Caco-2 (cell line): Measurements from ENCODE around the gene CREB1. TPM values are rescaled to one million over a fixed set of nuclear protein-coding genes. Genes with fewer than 3 reads are reported as not detected.

Experiments used
- BruUV-seq: library from RNA; stranded (reverse); fragments of 400-500 nt; replicated peaks from 2 replicates; lab custom pipeline; 2021; lab: Mats Ljungman, UMichigan
- CTCF ChIA-PET: fragments of 300-600 bp; sonication (Branson Sonifier 250); formaldehyde crosslinking; loops from one replicate; lab custom pipeline; 2022; ENCODE audit warnings: antibody characterized with exemption; lab: Charles Lee
- POLR2A ChIA-PET: fragments of 300-600 bp; sonication (Branson Sonifier 250); formaldehyde crosslinking; loops from one replicate; lab custom pipeline; 2022; ENCODE audit warnings: antibody characterized with exemption; lab: Charles Lee
- DNase-seq, 2 experiments: peaks; one replicate each; pipeline versions ENCODE4 v3.0.0 to v3.0.0-alpha.2; 2020 to 2022
- H3K27me3 ChIP-seq: replicated peaks from 2 replicates; pipeline ENCODE4 v1.6.0; 2011; ENCODE audit warnings: low read length; ENCODE audit not compliant: control insufficient read depth, insufficient read depth
- H3K36me3 ChIP-seq: 2 replicates; pipeline ENCODE4 v1.5.1; 2011; ENCODE audit warnings: low read length; ENCODE audit not compliant: control insufficient read depth, insufficient read depth
- H3K4me1 ChIP-seq: fragments of 250-450 bp; sonication (Bioruptor Pico); 2 replicates; pipeline ENCODE4 v1.5.1; 2020; ENCODE audit warnings: mild to moderate bottlenecking
- H3K4me3 ChIP-seq: 2 replicates; pipeline ENCODE4 v1.5.1; 2011; ENCODE audit warnings: low read depth, mild to moderate bottlenecking, control low read depth, low read length
- H3K9me3 ChIP-seq: fragments of 250-450 bp; sonication (Bioruptor Pico); 2 replicates; pipeline ENCODE4 v1.5.1; 2020; ENCODE audit warnings: mild to moderate bottlenecking, moderate library complexity
- H3K27ac Mint-ChIP-seq: one replicate; pipeline ENCODE4 v1.8.0; 2022; ENCODE audit warnings: mixed read lengths; ENCODE audit not compliant: unreplicated experiment
- H3K27me3 Mint-ChIP-seq: one replicate; pipeline ENCODE4 v1.8.0; 2022; ENCODE audit warnings: mixed read lengths; ENCODE audit not compliant: insufficient read depth, unreplicated experiment
- H3K36me3 Mint-ChIP-seq: one replicate; pipeline ENCODE4 v1.8.0; 2022; ENCODE audit warnings: mild to moderate bottlenecking, mixed read lengths; ENCODE audit not compliant: insufficient read depth, unreplicated experiment
- H3K4me1 Mint-ChIP-seq: one replicate; pipeline ENCODE4 v1.8.0; 2022; ENCODE audit warnings: low read depth, mixed read lengths; ENCODE audit not compliant: unreplicated experiment
- H3K4me3 Mint-ChIP-seq: one replicate; pipeline ENCODE4 v1.8.0; 2022; ENCODE audit warnings: mild to moderate bottlenecking, moderate library complexity, mixed read lengths; ENCODE audit not compliant: unreplicated experiment
- H3K9me3 Mint-ChIP-seq: one replicate; pipeline ENCODE4 v1.8.0; 2022; ENCODE audit warnings: mixed read lengths; ENCODE audit not compliant: unreplicated experiment
- CTCF ChIP-seq, 2 experiments: fragments of 200-600 bp in 1 of 2; IDR thresholded peaks; 1 replicate in 1 of 2; 2 replicates in 1 of 2; pipeline versions ENCODE4 v1.5.1 to v1.8.0; 2011 to 2022; ENCODE audit warnings: antibody characterized with exemption in 1 of 2, control low read depth in 1 of 2, inconsistent platforms in 1 of 2, low read depth in 1 of 2, low read length in 1 of 2, mild to moderate bottlenecking in 1 of 2, moderate library complexity in 1 of 2; ENCODE audit not compliant: insufficient read depth in 1 of 2, severe bottlenecking in 1 of 2, unreplicated experiment in 1 of 2
- intact Hi-C: fragments of 100-400 bp; cut with micrococcal nuclease; formaldehyde crosslinking; loops from one replicate; pipeline ENCODE4 v1.10.0; 2022; ENCODE audit not compliant: unreplicated experiment
- total RNA-seq: library from RNA; stranded (reverse); gene quantifications from 2 replicates; pipeline ENCODE4 v1.2.3, GENCODE V29; 2022

Gene CREB1
- total RNA-seq, 1 experiment from 2014 or later: 59.0 TPM

- H3K9me3 Mint-ChIP-seq: peaks cover 15% of the 10 kb centered on the region
- no peak for DNase-seq
- H3K27me3 Mint-ChIP-seq: no peaks in the 10 kb centered on the region
- H3K36me3 ChIP-seq: no peaks in the 10 kb centered on the region; the same call in 1 of the 2 replicates
- no peaks in the 10 kb centered on the region for H3K4me1 ChIP-seq
- H3K4me3 Mint-ChIP-seq: no peak overlapping the region
- TF ChIP-seq CTCF (IDR thresholded peaks at IDR 0.05; ENCODE audit: insufficient read depth in 1 of 2, low read depth in 1 of 2, low read length in 1 of 2, severe bottlenecking in 1 of 2, unreplicated experiment in 1 of 2): no peak
- no peak overlapping the region for H3K4me3 ChIP-seq
- no TSS peak for BruUV-seq
- H3K27ac Mint-ChIP-seq: no peak overlapping the region
- CTCF ChIA-PET: no interaction called here
- peaks cover 11% of the 10 kb centered on the region for H3K9me3 ChIP-seq
- POLR2A ChIA-PET: no interaction called here
- no peaks in the 10 kb centered on the region for H3K27me3 ChIP-seq
- no peaks in the 10 kb centered on the region for H3K4me1 Mint-ChIP-seq
- H3K36me3 Mint-ChIP-seq: peaks cover 53% of the 10 kb centered on the region
- intact Hi-C loops: no loop called here
Measured at GRCh38 chr2:207594264-207594663, 64.5 kb downstream of the CREB1 start.

- Histone ChIP-seq H3K27me3 (no peaks in the 10 kb centered on the region), H3K36me3 (no peaks in the 10 kb centered on the region; the same call in 1 of the 2 replicates), H3K4me3 (no peak overlapping the region), H3K9me3 (peaks cover 11% of the 10 kb centered on the region), H3K4me1 (no peaks in the 10 kb centered on the region)
- Mint-ChIP-seq H3K4me3 (no peak overlapping the region), H3K4me1 (no peaks in the 10 kb centered on the region), H3K27me3 (no peaks in the 10 kb centered on the region), H3K36me3 (peaks cover 48% of the 10 kb centered on the region), H3K9me3 (peaks cover 15% of the 10 kb centered on the region), H3K27ac (no peak overlapping the region)
- POLR2A ChIA-PET: no interaction called here
- intact Hi-C loops: no loop called here
- no peak for DNase-seq
- CTCF ChIA-PET: no interaction called here
- no peak for TF ChIP-seq CTCF (IDR thresholded peaks at IDR 0.05; ENCODE audit: insufficient read depth in 1 of 2, low read depth in 1 of 2, low read length in 1 of 2, severe bottlenecking in 1 of 2, unreplicated experiment in 1 of 2)
- no TSS peak for BruUV-seq
Measured at GRCh38 chr2:207594731-207595130, 65.0 kb downstream of the CREB1 start.

GRCh38 chr2:207599636-207600035 lies 69.9 kb downstream of the CREB1 start:
- no peak for TF ChIP-seq CTCF (IDR thresholded peaks at IDR 0.05; ENCODE audit: insufficient read depth in 1 of 2, low read depth in 1 of 2, low read length in 1 of 2, severe bottlenecking in 1 of 2, unreplicated experiment in 1 of 2)
- no peaks in the 10 kb centered on the region for H3K27me3 ChIP-seq
- Mint-ChIP-seq H3K4me1 (no peaks in the 10 kb centered on the region), H3K36me3 (peaks cover 18% of the 10 kb centered on the region), H3K27me3 (no peaks in the 10 kb centered on the region), H3K9me3 (no peaks in the 10 kb centered on the region), H3K4me3 (no peak overlapping the region), H3K27ac (no peak overlapping the region)
- no TSS peak for BruUV-seq
- DNase-seq: no peak
- no peaks in the 10 kb centered on the region for H3K4me1 ChIP-seq
- no peaks in the 10 kb centered on the region for H3K9me3 ChIP-seq
- ChIA-PET POLR2A (no interaction called here), CTCF (no interaction called here)
- no peak overlapping the region for H3K4me3 ChIP-seq
- intact Hi-C loops: loop anchor here (2.0 kb wide), 1 partner anchor 25 kb away; the partner anchor contains the start of gene METTL21A
- H3K36me3 ChIP-seq: no peaks in the 10 kb centered on the region
